GM19467 (cell line): Measurements from ENCODE around the gene HDAC4.

Source experiments
- ATAC-seq: cut with Tn5 transposase; IDR thresholded peaks from one replicate; pipeline ENCODE4 v1.9.1; 2021; ENCODE audit warnings: mild to moderate bottlenecking, moderate library complexity; ENCODE audit not compliant: unreplicated experiment

HDAC4 gene

GRCh38 chr2:239065537-239065936 lies 335.3 kb downstream of the HDAC4 start:
- no peak for ATAC-seq

DNA sequence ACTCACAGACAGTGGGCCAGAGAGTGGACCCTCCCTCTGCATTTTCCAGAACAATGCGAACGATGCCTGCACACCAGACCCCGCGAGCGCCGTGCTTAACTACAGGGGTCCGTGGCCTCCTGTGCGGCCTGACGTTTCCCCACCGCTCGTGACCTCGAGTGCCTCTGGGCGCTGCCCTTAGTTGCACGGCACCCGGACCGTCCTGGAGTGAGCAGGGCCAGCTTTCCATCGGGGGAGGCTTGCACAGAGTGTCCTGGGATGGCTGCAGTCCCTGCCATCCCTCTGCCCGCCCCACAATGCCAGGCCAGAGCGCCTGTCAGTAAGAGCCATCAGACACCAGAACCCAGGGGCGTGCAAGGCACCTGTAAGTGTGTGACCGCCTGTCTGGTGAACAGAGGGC lies 335.9 kb downstream of the HDAC4 start:
- ATAC-seq: no peak

DNA sequence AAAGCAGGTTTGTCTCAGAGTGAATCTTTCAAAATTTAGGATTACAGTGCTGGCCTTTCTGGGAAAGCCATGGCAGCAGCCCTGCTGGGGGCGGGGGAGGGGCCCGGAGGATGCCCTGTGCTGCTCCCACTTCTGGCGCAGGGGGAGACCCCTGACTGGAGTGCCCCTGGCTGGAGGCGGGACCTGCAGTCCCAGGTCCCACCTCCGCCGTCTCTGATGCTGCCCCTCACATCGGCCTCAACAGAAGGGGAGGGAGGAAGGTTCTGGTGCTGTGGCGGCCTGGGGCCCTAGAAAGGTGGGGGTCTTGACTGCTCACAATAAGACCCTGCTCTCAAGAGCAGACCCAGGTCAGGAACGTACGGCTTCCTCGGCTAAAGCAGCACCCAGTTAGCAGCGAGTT lies 336.6 kb downstream of the HDAC4 start:
- ATAC-seq: no peak

- no peak for ATAC-seq
Measured at GRCh38 chr2:239062743-239063142, 338.1 kb downstream of the HDAC4 start.

DNA sequence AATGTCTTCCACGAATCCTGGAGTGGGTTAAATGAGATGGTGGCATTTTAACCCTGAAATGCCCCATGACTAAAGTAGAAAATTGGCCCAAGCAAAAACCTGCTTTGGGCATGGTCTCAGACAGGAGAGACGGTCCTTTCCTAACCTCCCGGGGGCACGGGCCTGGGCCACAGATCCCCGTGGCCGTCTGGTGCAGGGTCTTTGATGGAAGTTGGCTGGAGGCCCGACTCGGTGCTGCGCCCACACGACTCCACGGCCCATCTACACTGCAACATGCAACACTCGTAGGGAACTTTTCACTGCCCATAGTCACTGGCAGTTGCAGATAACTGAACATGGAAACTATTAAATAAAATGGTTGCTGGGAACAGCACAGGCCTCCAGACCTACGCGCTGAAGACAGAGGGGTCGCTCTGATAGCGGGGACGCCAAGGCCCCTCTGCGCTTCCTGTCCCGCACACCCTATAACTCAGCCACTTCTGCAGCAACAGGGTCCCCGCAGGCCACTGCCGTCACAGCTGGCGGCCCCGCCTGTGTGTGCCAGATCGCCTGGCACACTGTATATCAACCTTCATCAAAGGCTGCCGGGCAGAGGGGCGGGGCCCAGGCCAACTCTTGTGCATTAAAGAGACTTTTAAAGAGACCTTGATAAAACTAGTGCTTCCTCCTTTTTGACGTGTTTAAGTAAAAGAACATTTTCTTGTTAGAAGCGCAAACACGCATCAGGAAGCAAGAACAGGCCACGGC lies 338.8 kb downstream of the HDAC4 start:
- ATAC-seq: no peak

DNA sequence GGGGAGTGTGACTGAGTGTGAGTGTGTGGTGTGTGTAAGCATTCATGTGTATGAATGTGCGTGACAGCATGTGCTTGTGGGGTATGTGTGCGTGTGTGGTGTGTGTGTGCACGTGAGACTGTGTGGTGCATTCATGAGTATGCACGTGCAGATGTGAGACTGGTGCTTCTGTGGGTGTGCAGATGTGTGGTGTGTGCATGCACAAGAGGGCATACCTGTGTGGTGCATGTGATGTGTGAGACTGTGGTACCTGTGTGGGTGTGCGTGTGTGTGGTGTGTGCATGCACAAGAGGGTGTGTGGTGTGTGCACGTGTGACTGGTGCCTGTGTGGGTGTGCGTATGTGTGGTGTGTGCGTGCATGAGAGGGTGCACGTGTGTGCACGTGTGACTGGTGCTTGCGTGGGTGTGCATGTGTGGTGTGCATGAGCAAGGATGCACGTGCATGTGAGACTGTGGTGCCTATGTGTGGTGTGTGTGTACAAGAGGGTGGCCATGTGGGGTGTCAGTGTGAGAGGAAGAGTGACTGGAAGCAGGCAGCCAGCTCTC lies 339.6 kb downstream of the HDAC4 start:
- ATAC-seq: no peak

DNA sequence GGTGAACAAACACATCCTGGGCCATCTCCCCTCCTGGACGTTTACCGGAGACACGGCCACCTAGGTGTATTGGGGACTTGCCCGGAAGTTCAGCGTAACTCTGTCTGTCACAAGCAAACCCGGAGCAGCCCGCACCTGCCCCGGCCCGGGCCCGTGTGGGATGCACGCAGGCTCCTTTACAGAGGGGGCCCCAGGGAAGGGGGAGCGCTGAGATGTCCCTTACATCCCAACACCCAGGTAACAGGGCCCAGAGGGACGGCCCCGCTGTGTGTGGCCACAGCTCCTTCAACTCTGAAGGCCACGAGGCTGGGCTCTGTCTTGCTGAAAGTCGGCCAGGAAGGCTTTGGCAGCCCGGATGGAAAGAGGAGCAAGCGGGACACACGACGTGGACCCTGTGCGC lies 340.1 kb downstream of the HDAC4 start:
- no peak for ATAC-seq

DNA sequence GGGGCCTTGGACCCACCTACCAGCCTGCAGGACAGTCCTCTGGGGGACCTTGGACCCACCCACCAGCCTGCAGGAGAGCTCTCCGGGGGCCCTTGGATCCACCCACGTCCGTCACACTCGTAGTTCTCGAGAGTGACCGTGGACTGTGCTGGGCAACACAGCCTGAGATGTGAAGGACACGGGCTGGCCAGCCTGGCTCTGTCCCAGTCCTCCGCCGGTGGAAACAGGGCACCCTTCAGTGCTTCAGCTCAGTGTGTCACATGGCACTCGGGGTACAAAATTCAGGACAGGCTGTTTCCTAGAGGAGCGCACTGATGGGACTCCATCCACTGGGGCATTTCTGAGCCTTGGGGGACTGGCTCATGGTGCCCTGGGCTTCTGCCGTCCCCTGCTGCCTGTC lies 341.0 kb downstream of the HDAC4 start:
- ATAC-seq: no peak

- no peak for ATAC-seq
Measured at GRCh38 chr2:239058766-239059165, 342.1 kb downstream of the HDAC4 start.

DNA sequence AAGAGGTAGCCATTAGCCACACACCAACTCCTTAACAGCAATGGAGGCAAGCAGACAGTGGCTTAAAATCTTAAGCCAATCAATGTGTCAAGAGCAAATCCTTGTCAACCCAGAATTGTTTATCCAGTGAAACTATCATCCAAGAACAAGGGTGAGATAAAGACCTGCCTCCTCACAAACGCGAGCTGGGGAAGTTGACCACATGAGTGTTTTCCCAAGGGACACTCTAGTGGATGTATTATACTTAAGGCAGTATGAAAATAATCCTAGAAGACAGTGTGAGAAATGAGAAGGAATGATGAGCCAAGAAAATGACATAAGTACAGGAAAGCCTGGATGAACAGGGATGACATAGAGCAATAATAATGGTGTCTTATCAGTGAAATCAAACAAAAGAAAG lies 343.3 kb downstream of the HDAC4 start:
- no peak for ATAC-seq

DNA sequence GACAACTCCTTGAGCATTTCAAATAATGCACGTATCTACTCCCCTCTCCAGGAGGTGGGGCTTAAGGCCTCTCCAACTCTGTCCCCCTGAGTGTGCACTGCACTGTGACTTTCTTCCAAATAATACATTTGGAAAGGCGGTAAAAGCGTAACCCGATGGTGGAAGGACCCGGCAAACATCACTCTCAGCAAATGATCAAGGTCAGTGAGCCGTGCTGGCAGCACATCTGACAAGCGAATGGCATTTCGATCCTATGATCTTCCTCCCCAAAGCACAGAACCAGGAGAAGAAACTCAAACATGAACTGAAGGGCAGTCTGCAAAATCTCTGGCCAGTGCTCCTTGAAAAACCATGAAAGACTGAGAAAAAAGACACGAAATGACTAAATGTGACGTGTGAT lies 344.2 kb downstream of the HDAC4 start:
- no peak for ATAC-seq

- ATAC-seq: no peak
Measured at GRCh38 chr2:239055756-239056493, 344.9 kb downstream of the HDAC4 start.

GRCh38 chr2:239054921-239055320 lies 345.9 kb downstream of the HDAC4 start:
- no peak for ATAC-seq

- no peak for ATAC-seq
Measured at GRCh38 chr2:239053801-239054503, 346.9 kb downstream of the HDAC4 start.

GRCh38 chr2:239052798-239053665 lies 347.8 kb downstream of the HDAC4 start:
- ATAC-seq: no peak

DNA sequence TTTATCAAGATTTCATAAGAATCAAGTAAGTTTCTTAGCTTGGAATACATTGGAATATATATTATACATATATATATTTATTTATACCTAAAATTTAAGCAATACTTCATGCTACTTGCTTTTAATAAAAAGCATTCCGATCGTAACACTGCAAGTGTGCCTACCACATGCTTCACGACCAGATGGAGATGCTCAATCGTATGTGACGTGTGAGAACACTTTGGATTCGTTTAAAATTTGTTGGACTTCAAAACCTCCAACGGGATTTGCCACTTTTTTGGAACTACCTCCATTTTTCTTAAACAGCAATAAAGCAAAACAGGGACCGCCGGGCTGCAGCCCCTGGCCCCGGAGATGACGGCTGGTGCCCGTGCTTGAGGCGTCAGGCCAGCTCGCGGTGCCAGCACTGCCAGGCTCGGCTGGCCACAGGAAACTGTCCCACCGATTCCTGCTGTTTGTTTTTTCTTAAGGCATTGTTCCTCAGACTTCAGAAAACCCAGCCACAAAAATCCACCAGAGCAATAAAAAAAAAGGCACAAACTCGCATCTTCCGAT lies 348.9 kb downstream of the HDAC4 start:
- no peak for ATAC-seq

- no peak for ATAC-seq
Measured at GRCh38 chr2:239050252-239050649, 350.6 kb downstream of the HDAC4 start.

- ATAC-seq: no peak
Measured at GRCh38 chr2:239049421-239050251, 351.2 kb downstream of the HDAC4 start.

GRCh38 chr2:239048736-239049135 lies 352.1 kb downstream of the HDAC4 start:
- ATAC-seq: no peak
